Activated CD4-positive, alpha-beta T cell treated with anti-CD3 and anti-CD28 coated beads, Interleukin-2, amount 10 ng/mL, durations not matched to agents 24 days and 14 days (primary cell): ENCODE results near the gene ZNF431. TPM values are rescaled to one million over a fixed set of nuclear protein-coding genes. Genes with fewer than 3 reads are reported as not detected.
A peak's percentile ranks its signal among the peaks of the same experiment; 100 is the strongest.
"Not testable (repeated sequence)": the region's sequence is repeated elsewhere in the genome, so short reads cannot be mapped to it uniquely, and the experiment has no call there.

Source experiments
- DNase-seq: peaks from one replicate; pipeline ENCODE4 v3.0.0; 2022
- H3K27ac Mint-ChIP-seq: one replicate; pipeline ENCODE4 v1.8.0; 2022; ENCODE audit warnings: mild to moderate bottlenecking, mixed read lengths
- H3K27me3 Mint-ChIP-seq: one replicate; pipeline ENCODE4 v1.8.0; 2022; ENCODE audit warnings: mixed read lengths
- H3K36me3 Mint-ChIP-seq: one replicate; pipeline ENCODE4 v1.8.0; 2022; ENCODE audit warnings: low read depth, mild to moderate bottlenecking, mixed read lengths
- H3K4me1 Mint-ChIP-seq: one replicate; pipeline ENCODE4 v1.8.0; 2021; ENCODE audit warnings: mixed read lengths
- H3K4me3 Mint-ChIP-seq: one replicate; pipeline ENCODE4 v1.8.0; 2022; ENCODE audit warnings: mild to moderate bottlenecking, moderate library complexity, mixed read lengths
- H3K9me3 Mint-ChIP-seq: one replicate; pipeline ENCODE4 v1.8.0; 2021; ENCODE audit warnings: mixed read lengths
- intact Hi-C: fragments of 100-400 bp; cut with micrococcal nuclease; formaldehyde crosslinking; loops from one replicate; pipeline ENCODE4 v1.15.1; 2023
- total RNA-seq: library from RNA; stranded (reverse); gene quantifications from 2 replicates; pipeline ENCODE4 v1.2.3, GENCODE V29; 2022

Gene ZNF431
- total RNA-seq, 1 donor from 2014 or later = 14.2 TPM

DNA sequence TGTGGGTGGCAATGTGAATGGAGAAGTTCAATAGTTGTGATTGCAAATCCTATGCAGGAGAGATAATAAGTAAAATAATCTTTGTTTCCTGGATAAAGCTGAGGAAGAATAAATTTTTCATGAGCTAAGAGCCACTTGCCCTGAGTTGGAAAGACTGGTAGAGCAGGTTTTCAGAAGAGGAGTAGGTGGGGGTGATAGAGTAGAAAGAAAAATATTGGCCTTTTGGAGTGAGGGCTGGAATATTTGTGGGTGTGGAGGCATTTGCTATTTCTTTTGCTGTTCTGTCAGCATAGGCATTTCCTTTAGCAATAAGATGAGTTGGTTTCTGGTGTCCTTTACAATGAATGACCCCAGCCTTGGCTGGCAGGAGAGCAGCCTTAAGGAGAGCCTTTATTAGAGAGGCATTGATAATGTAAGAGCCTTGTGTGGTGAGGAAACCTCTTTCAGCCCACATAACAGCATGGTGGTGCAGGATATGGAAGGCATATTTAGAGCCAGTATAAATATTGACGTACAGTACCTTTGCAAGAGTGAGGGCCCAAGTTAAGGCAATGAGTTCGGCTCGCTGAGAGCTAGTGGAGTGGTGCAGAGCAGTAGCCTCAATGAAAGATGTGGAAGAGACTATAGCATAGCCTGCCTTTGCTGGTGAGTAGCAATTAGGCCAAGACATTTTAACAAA is 11.6 kb upstream of the ZNF431 start:
- intact Hi-C loops = no loop called here
- peaks cover 3% of the 10 kb centered on the region for H3K4me1 Mint-ChIP-seq
- no peak overlapping the region for H3K4me3 Mint-ChIP-seq
- peaks cover 36% of the 10 kb centered on the region for H3K9me3 Mint-ChIP-seq
- H3K36me3 Mint-ChIP-seq = peaks cover 5% of the 10 kb centered on the region
- no peak overlapping the region for H3K27ac Mint-ChIP-seq
- DNase-seq = peak; percentile 30
- no peaks in the 10 kb centered on the region for H3K27me3 Mint-ChIP-seq

DNA sequence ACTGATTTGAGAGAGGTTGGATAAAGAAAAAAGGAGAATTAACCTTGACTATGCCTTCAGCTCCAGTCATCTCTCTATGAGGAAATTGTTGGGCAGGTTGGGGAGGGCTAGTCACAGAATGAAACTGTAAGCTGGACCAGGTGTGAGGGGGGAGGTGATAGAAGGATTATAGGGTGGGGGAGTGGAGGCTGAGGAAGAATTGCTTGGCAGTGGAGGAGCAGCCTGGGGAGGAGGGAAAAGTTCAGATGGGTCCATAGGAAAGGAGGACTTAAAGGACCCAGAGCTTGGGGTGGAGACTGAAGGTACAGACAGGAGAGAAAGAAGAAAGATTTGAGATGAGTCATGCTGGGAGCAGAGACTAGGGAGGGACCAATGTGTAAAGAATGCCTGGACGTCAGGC is 8.2 kb upstream of the ZNF431 start:
- intact Hi-C loops = no loop called here
- no peak overlapping the region for H3K4me3 Mint-ChIP-seq
- no peaks in the 10 kb centered on the region for H3K27me3 Mint-ChIP-seq
- peaks cover 3% of the 10 kb centered on the region for H3K4me1 Mint-ChIP-seq
- DNase-seq = no peak
- no peak overlapping the region for H3K27ac Mint-ChIP-seq
- peaks cover 25% of the 10 kb centered on the region for H3K9me3 Mint-ChIP-seq
- H3K36me3 Mint-ChIP-seq = no peaks in the 10 kb centered on the region

DNA sequence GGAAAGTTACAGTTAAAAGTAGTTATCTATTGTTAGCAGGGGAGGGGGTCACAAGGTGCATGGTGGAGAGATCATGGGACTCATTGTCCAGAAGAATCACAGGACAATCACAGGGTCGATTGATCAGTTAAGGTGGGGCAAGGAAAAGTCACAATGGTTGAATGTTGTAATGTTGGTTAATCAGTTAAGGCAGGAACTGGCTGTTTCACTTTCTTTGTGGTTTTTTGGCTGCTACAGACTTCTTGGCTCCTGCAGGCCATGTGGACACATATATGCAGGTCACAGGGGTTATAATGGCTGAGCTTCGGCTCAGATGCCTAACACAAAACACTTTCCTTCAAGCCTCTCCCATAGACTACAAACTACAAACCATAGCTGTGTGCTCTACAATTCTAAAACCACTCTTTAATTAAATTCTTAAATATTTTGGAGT is 6.9 kb upstream of the ZNF431 start:
- H3K4me3 Mint-ChIP-seq = no peak overlapping the region
- no peaks in the 10 kb centered on the region for H3K36me3 Mint-ChIP-seq
- intact Hi-C loops = no loop called here
- peak; percentile 29 for DNase-seq
- no peak overlapping the region for H3K27ac Mint-ChIP-seq
- H3K9me3 Mint-ChIP-seq = peaks cover 23% of the 10 kb centered on the region
- peaks cover 3% of the 10 kb centered on the region for H3K4me1 Mint-ChIP-seq
- no peaks in the 10 kb centered on the region for H3K27me3 Mint-ChIP-seq

DNA sequence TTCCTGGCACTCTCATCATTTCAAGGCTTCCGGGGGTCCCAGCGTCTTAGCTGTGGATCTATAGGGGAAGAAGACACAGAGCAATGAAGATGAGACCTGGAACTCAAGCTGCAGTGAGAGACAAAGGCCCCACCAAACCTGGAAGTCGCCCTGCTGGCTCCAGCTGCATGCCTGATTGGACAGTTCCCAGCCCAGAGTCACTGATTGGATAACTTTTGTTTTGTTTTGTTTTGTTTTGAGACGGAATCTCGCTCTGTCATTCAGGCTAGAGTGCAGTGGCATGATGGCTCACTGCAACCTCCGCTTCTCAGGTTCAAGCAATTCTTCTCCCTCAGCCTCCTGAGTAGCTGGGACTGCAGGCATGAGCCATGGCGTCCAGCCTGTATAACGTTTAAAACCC is 6.4 kb upstream of the ZNF431 start:
- intact Hi-C loops = no loop called here
- H3K4me1 Mint-ChIP-seq = peaks cover 3% of the 10 kb centered on the region
- peaks cover 18% of the 10 kb centered on the region for H3K9me3 Mint-ChIP-seq
- no peaks in the 10 kb centered on the region for H3K36me3 Mint-ChIP-seq
- no peaks in the 10 kb centered on the region for H3K27me3 Mint-ChIP-seq
- H3K27ac Mint-ChIP-seq = no peak overlapping the region
- no peak for DNase-seq
- H3K4me3 Mint-ChIP-seq = no peak overlapping the region

DNA sequence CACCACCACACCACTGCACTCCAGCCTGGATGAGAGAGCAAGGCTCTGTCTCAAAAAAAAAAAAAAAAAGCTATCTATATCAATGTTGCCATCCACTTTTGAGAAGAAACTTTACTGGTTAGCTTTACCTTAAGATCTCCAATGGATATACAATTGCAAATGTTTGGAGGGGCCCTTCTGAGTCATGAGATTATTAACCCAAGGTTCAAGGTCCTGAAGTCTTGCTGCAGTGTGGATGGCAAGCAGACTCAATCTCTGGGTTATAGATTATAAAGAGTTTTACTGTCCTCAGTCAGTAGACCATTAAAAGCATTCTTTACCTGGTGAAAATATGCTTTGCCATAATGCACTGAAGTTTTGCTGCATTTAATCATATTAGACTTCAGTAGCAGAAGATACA is 3.7 kb upstream of the ZNF431 start:
- H3K9me3 Mint-ChIP-seq = peaks cover 17% of the 10 kb centered on the region
- no peak overlapping the region for H3K4me3 Mint-ChIP-seq
- H3K4me1 Mint-ChIP-seq = peaks cover 13% of the 10 kb centered on the region
- H3K27me3 Mint-ChIP-seq = no peaks in the 10 kb centered on the region
- H3K36me3 Mint-ChIP-seq = peaks cover 8% of the 10 kb centered on the region
- DNase-seq = no peak
- intact Hi-C loops = no loop called here
- no peak overlapping the region for H3K27ac Mint-ChIP-seq

DNA sequence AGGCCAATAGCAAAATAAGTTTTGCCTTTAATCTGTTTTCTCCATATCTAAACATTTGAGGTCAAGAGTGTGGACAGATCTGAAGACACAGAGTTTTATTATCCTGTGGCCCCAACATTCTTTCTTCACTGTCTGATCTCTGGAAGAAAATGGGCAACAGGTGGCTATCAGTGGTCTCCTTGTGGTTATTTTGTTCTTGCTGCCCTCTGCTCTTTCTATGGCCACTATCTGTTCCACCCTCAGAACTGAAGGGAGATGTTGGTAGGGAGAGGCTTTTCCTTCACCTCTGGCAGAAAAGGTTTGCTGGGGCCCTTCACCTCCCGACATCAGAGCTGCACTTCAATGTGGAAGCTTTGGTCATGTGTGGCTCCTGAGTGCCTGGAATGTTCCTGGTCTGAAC is 834 bp upstream of the ZNF431 start:
- H3K9me3 Mint-ChIP-seq, H3K4me3 Mint-ChIP-seq, H3K27ac Mint-ChIP-seq, DNase-seq, H3K27me3 Mint-ChIP-seq: not testable (repeated sequence)
- Mint-ChIP-seq H3K36me3 (peaks cover 37% of the 10 kb centered on the region), H3K4me1 (peaks cover 19% of the 10 kb centered on the region)
- intact Hi-C loops = loop anchor here (1.0 to 10.0 kb wide), 5 partner anchors 59 to 624 kb away; partner anchors contain the start of genes ZNF100, ZNF626, ZNF708 and ZNF714

DNA sequence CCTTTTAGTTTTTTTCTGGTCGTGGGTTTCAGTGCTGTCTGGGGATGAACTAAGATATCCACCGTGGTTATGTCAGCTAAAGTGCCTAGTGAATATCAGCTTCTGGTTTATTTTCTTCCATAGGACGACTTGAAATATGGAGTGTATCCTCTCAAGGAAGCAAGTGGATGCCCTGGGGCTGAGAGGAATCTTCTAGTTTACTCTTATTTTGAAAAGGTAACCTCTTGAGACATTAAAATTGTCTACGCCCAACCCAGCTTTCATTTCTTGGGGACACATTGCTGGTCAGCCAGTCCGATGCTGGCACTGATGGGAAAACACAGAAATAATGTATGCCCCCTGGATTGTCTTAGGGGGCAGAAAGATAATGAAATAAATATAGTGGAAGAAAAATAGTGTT is 1.6 kb downstream of the ZNF431 start:
- H3K4me1 Mint-ChIP-seq = peaks cover 22% of the 10 kb centered on the region
- H3K27me3 Mint-ChIP-seq = no peaks in the 10 kb centered on the region
- peak overlapping the region; percentile 67 for H3K27ac Mint-ChIP-seq
- peaks cover 7% of the 10 kb centered on the region for H3K9me3 Mint-ChIP-seq
- DNase-seq = no peak
- H3K4me3 Mint-ChIP-seq = peak overlapping the region; percentile 71
- H3K36me3 Mint-ChIP-seq = peaks cover 60% of the 10 kb centered on the region
- intact Hi-C loops = loop anchor here (2.0 to 10.0 kb wide), 5 partner anchors 123 to 621 kb away; partner anchors contain the start of genes ZNF100, ZNF430, ZNF626 and ZNF708

DNA sequence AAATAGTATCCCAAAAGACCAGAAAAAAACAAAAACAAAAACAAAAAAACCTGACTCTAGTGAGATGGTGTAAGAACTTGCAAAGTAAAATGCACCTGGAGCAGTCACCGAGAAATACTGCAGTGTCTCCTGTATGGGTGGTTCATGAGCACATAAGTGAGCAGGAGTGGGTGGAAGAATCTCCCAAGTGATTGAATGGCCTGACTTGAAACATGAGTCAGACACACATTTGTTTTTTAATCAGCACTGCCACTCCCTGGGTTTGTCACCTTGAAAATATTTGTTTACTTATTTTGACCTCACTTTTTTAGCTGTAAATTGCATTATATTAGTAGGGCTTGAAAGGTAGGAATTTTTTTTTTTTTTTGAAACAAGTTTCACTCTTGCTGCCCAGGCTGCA is 2.0 kb downstream of the ZNF431 start:
- intact Hi-C loops = loop anchor here (2.0 to 10.0 kb wide), 5 partner anchors 123 to 621 kb away; partner anchors contain the start of genes ZNF100, ZNF430, ZNF626 and ZNF708
- Mint-ChIP-seq H3K9me3 (peaks cover 7% of the 10 kb centered on the region), H3K27me3 (no peaks in the 10 kb centered on the region), H3K36me3 (peaks cover 64% of the 10 kb centered on the region), H3K4me1 (peaks cover 22% of the 10 kb centered on the region), H3K27ac (no peak overlapping the region), H3K4me3 (peak overlapping the region; percentile 71)
- DNase-seq = no peak

DNA sequence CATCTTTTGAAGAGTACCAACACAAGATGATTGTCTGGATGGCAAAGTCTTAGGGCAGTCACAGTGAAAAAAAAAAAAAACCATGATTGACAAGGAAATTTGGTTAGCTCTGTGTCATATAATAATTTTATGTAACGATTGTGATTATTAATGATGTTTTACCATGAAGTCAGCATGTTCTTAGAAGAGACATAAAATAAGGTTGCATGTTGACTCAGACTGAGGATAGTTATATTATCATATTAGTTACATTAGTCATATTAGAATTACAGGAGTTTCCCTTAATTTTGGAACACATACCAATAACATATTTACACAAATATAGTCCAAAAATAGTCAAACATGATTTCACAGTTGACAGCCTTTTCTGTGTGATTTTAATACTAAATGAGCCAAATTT is 5.7 kb downstream of the ZNF431 start:
- Mint-ChIP-seq H3K27ac (no peak overlapping the region), H3K9me3 (peaks cover 15% of the 10 kb centered on the region), H3K27me3 (no peaks in the 10 kb centered on the region), H3K36me3 (peaks cover 96% of the 10 kb centered on the region), H3K4me1 (peaks cover 16% of the 10 kb centered on the region), H3K4me3 (no peak overlapping the region)
- intact Hi-C loops = loop anchor here (10.0 kb wide), 2 partner anchors 483 to 617 kb away; partner anchors contain the start of genes ZNF100 and ZNF626
- DNase-seq = no peak

DNA sequence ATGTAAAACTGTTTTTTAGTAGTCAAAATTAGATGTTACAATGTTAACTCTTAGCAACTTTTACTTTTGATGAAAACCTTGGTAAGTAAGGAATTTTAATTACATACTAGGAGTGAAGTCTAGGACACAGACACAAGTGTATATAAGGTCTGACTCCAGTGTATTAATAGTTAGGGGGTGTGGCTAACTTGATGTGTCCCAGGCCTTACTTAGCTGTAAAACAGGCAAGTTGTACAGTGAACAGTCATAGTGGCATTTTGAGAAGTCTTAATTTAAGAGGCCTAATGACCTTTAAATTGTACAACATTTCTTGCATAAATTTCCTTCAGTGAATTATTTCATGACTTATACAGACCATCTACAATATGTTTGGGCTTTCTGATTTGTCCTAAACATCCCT is 6.8 kb downstream of the ZNF431 start:
- peaks cover 6% of the 10 kb centered on the region for H3K4me1 Mint-ChIP-seq
- no peaks in the 10 kb centered on the region for H3K27me3 Mint-ChIP-seq
- intact Hi-C loops = loop anchor here (10.0 kb wide), 2 partner anchors 484 to 616 kb away; partner anchors contain the start of genes ZNF100 and ZNF626
- H3K36me3 Mint-ChIP-seq = peaks cover 99% of the 10 kb centered on the region
- DNase-seq = no peak
- peaks cover 17% of the 10 kb centered on the region for H3K9me3 Mint-ChIP-seq
- no peak overlapping the region for H3K27ac Mint-ChIP-seq
- H3K4me3 Mint-ChIP-seq = no peak overlapping the region

DNA sequence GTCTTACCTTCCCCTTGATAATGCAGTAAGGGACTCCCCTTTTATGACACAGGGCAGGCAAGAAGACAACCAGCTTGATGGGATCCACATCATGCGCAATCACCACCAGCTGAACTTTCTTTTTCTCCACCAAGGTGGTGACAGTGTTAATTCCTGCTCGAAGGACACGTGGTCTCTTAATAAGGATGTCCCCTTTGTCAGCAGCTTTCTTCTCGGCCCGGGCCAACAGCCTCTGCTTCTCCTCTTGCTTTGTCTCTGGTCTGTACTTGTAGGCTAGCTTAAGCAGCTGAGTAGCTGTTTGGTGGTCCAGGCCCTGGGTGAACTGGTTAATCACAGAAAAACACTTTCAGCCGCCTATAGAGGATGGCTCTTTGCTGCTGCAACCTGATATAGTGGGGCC is 8.0 kb downstream of the ZNF431 start:
- H3K27ac Mint-ChIP-seq = no peak overlapping the region
- DNase-seq = no peak
- peaks cover 94% of the 10 kb centered on the region for H3K36me3 Mint-ChIP-seq
- intact Hi-C loops = loop anchor here (10.0 kb wide), 2 partner anchors 485 to 615 kb away; partner anchors contain the start of genes ZNF100 and ZNF626
- H3K27me3 Mint-ChIP-seq = no peaks in the 10 kb centered on the region
- H3K4me1 Mint-ChIP-seq = peaks cover 4% of the 10 kb centered on the region
- no peak overlapping the region for H3K4me3 Mint-ChIP-seq
- peaks cover 17% of the 10 kb centered on the region for H3K9me3 Mint-ChIP-seq

DNA sequence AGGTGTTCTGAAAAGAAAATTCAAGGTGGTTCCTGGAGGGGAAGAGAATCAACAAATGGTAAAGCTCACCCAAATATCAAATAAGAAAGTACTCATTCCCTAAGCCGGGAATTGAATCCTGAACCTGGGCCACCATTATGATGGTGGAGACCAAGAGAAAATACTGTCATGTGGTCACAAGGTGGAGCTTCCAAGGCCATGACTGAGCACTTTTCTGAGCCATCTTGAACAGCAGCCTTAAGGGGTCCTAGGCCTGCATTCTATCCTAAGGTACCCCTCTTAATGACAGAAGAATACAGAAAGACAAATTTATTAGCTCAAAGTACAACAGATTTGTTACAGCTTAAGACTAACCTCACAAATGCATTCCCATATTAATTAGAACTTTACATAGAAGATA is 9.6 kb downstream of the ZNF431 start:
- Mint-ChIP-seq H3K27ac (no peak overlapping the region), H3K4me3 (no peak overlapping the region), H3K36me3 (peaks cover 92% of the 10 kb centered on the region), H3K9me3 (peaks cover 19% of the 10 kb centered on the region), H3K27me3 (no peaks in the 10 kb centered on the region), H3K4me1 (peaks cover 3% of the 10 kb centered on the region)
- DNase-seq = no peak
- intact Hi-C loops = loop anchor here (1.0 kb wide), 1 partner anchor 62 kb away; no protein-coding TSS in a partner anchor

DNA sequence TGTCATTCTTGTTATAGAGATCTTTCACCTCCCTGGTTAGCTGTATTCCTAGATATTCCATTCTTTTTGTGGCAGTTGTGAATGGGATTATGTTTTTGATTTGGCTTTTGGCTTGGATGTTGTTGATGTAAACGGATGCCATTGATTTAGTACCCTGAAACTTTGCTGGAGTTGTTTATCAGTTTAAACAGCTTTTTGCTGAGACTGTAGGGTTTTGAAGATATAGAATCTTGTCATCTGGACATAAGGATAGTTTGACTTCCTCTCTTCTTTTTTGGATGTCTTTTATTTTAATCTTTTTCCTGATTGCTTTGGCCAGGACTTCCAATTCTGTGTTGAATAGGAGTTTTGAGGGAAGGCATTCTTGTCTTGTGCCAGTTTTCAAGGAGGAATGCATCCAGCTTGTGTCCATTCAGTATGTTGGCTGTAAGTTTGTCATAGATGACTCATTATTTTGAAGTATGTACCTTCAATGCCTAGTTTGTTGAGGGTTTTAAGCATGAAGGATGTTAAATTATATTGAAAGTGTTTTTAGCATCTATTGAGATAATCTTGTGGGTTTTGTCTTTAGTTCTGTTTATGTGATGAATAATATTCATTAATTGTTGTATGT is 16.8 kb downstream of the ZNF431 start:
- Mint-ChIP-seq H3K4me1 (no peaks in the 10 kb centered on the region), H3K36me3 (peaks cover 75% of the 10 kb centered on the region), H3K9me3 (peaks cover 18% of the 10 kb centered on the region), H3K27me3 (no peaks in the 10 kb centered on the region), H3K27ac (no peak overlapping the region), H3K4me3 (no peak overlapping the region)
- intact Hi-C loops = no loop called here
- DNase-seq = peak; percentile 20

DNA sequence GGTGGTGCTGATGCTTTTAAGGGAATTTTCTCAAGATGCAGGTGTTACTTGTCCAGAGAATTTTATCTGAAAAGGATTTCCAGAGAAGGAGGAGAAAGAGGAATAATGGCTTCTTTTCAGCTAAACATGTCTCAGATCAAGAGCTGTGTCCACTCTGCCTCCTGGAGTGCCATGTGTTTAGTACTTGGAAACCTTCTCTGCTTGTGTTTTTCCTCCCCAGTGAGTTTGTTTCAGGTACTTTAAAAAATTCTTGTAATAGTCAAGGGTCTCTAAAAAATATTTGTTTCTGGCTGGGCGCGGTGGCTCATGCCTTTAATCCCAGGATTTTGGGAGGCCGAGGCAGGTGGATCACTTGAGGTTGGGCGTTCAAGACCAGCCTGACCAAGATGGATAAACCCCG is 22.7 kb downstream of the ZNF431 start:
- Mint-ChIP-seq H3K27ac (no peak overlapping the region), H3K4me1 (no peaks in the 10 kb centered on the region), H3K36me3 (peaks cover 79% of the 10 kb centered on the region), H3K27me3 (no peaks in the 10 kb centered on the region), H3K4me3 (no peak overlapping the region), H3K9me3 (peaks cover 8% of the 10 kb centered on the region)
- intact Hi-C loops = no loop called here
- no peak for DNase-seq
